Stomach (tissue), 4 donors: ENCODE measurements around the gene ZNF408.

Experiments
- CTCF ChIP-seq, 7 experiments: fragments of 450-650 bp in 4 of 7; fragments of 200-600 bp in 3 of 7; sonication (generic) in 3 of 7; IDR thresholded peaks; one replicate each; pipeline ENCODE4 v1.5.1; 2016 to 2019; ENCODE audit warnings: antibody characterized with exemption in 7 of 7, control low read depth in 2 of 7, mild to moderate bottlenecking in 1 of 7
- POLR2A ChIP-seq, 4 donors: fragments of 450-650 bp; IDR thresholded peaks; one replicate each; pipeline ENCODE4 v1.6.1; 2016; ENCODE audit warnings: antibody characterized with exemption in 4 of 4, control low read depth in 2 of 4, mild to moderate bottlenecking in 1 of 4, moderate library complexity in 1 of 4
- POLR2AphosphoS5 ChIP-seq, 3 donors: sonication (generic); formaldehyde crosslinking; IDR thresholded peaks; one replicate each; pipeline ENCODE4 v1.6.1; 2016; ENCODE audit warnings: antibody characterized with exemption in 3 of 3

DNA sequence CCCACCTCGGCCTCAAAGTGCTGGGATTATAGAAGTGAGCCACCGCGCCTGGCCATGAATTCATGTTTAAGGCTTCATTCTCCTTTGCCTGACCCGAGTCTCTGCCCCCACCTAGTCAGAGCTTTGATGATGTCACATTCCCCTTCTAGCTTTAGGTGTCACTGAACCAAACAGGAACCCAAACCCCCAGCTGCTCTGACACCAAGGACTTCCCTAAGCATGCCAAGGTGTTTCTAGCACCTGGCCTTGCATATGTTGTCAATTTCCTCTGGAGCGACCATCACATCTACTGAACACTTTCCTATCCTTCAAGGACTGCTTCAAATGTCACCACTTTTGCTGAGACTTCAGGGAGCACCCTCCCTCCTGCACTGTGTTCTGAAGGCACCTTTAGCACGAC is 20.5 kb downstream of the ZNF408 start:
- TF ChIP-seq CTCF (IDR thresholded peaks at IDR 0.05) (no peak), POLR2AphosphoS5 (IDR thresholded peaks at IDR 0.05) (no peak), POLR2A (IDR thresholded peaks at IDR 0.05) (no peak)
